Astrocyte of the spinal cord (primary cell): ENCODE results near the gene TET2.
A peak's percentile ranks its signal among the peaks of the same experiment; 100 is the strongest.

Experiments
- DNase-seq: peaks from one replicate; pipeline ENCODE4 v3.0.0; 2011; ENCODE audit warnings: low read depth, low spot score
- H3K4me3 ChIP-seq: 2 replicates; pipeline ENCODE4 v1.5.1; 2011; ENCODE audit warnings: low read depth, mild to moderate bottlenecking, low read length, moderate library complexity
- CTCF ChIP-seq: IDR thresholded peaks from 2 replicates; pipeline ENCODE4 v1.5.1; 2012; ENCODE audit warnings: low read depth, mild to moderate bottlenecking, low read length, inconsistent platforms
- in situ Hi-C: cut with HindIII; loops from 2 replicates; pipeline ENCODE4 v1.10.0; 2017; ENCODE audit warnings: low sequenced_read_pairs

The TET2 gene

GRCh38 chr4:105147553-105148161, 981 bp downstream of the TET2 start:
- H3K4me3 ChIP-seq, result peak overlapping the region; percentile 98
- peak; percentile 69 for DNase-seq
- no peak for TF ChIP-seq CTCF
- in situ Hi-C loops, result no loop called here

GRCh38 chr4:105148356-105148755, 1.7 kb downstream of the TET2 start:
- no peak for DNase-seq
- H3K4me3 ChIP-seq, result peak overlapping the region; percentile 98
- in situ Hi-C loops, result no loop called here

GRCh38 chr4:105148776-105149175, 2.1 kb downstream of the TET2 start:
- no peak for TF ChIP-seq CTCF
- H3K4me3 ChIP-seq, result peak overlapping the region; percentile 98
- in situ Hi-C loops, result no loop called here
- peak; percentile 23 for DNase-seq

More at GRCh38 chr4:105148356-105148755, 1.7 kb downstream of the TET2 start:
- TF ChIP-seq CTCF, result no peak

GRCh38 chr4:105149771-105150170, 3.1 kb downstream of the TET2 start:
- H3K4me3 ChIP-seq, result no peak overlapping the region
- in situ Hi-C loops, result no loop called here
- DNase-seq, result no peak
- no peak for TF ChIP-seq CTCF

- peak; percentile 65 for DNase-seq
- H3K4me3 ChIP-seq, result no peak overlapping the region
- no peak for TF ChIP-seq CTCF
- in situ Hi-C loops, result no loop called here
These were observed 3.8 kb downstream of the TET2 start for GRCh38 chr4:105150503-105150902.

- DNase-seq, result no peak
- TF ChIP-seq CTCF, result no peak
- H3K4me3 ChIP-seq, result no peak overlapping the region
- in situ Hi-C loops, result no loop called here
These were observed 7.1 kb downstream of the TET2 start for GRCh38 chr4:105153749-105154148.
